ENCODE results near the gene LRRC3C. TPM values are rescaled to one million over a fixed set of nuclear protein-coding genes. Genes with fewer than 3 reads are reported as not detected.
"Not testable (repeated sequence)": the region's sequence is repeated elsewhere in the genome, so short reads cannot be mapped to it uniquely, and the experiment has no call there.

Gene LRRC3C
- total RNA-seq, 2 donors from 2014 or later = not detected

DNA sequence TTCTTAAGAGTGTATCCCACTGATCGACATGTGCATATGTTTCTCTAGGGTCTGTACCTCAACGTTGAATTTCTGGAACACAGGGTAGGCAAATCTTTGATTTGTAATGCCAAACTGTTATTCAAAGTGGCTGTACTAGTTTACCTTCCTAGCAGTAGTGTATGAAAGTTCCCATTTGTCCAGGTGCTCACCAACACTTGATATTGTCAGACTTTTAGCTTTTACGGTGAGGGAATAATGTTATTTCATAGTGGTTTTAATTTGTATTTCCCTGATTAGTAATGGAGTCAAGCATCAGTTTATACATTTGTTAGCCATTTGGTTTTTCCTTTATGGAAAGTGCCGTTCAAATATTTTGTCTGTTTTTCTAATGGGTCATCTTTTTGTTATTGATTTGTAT is 29.4 kb upstream of the LRRC3C start:
- H3K36me3 ChIP-seq = no peaks in the 10 kb centered on the region
- H3K4me1 ChIP-seq (ENCODE audit: control insufficient read depth in 1 of 2, low read depth in 2 of 2) = no peaks in the 10 kb centered on the region
- TF ChIP-seq, protein P1, sequence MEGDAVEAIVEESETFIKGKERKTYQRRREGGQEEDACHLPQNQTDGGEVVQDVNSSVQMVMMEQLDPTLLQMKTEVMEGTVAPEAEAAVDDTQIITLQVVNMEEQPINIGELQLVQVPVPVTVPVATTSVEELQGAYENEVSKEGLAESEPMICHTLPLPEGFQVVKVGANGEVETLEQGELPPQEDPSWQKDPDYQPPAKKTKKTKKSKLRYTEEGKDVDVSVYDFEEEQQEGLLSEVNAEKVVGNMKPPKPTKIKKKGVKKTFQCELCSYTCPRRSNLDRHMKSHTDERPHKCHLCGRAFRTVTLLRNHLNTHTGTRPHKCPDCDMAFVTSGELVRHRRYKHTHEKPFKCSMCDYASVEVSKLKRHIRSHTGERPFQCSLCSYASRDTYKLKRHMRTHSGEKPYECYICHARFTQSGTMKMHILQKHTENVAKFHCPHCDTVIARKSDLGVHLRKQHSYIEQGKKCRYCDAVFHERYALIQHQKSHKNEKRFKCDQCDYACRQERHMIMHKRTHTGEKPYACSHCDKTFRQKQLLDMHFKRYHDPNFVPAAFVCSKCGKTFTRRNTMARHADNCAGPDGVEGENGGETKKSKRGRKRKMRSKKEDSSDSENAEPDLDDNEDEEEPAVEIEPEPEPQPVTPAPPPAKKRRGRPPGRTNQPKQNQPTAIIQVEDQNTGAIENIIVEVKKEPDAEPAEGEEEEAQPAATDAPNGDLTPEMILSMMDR (IDR thresholded peaks at IDR 0.05) = no peak
- H3K27me3 ChIP-seq (replicated peaks; ENCODE audit: insufficient read depth) = no peaks in the 10 kb centered on the region
- no peak for DNase-seq (ENCODE audit: low spot score)
- H3K4me3 ChIP-seq = no peak overlapping the region
- ATAC-seq (ENCODE audit: insufficient number of reproducible peaks, low FRiP score, low read depth) = no peak
- no peaks in the 10 kb centered on the region for H3K9me3 ChIP-seq
- H3K27ac ChIP-seq = no peak overlapping the region

- ATAC-seq (ENCODE audit: insufficient number of reproducible peaks, low FRiP score, low read depth) = no peak
- TF ChIP-seq, protein P1 (IDR thresholded peaks at IDR 0.05) = no peak
Observed at GRCh38 chr17:39899215-39899614, 28.3 kb upstream of the LRRC3C start.

DNA sequence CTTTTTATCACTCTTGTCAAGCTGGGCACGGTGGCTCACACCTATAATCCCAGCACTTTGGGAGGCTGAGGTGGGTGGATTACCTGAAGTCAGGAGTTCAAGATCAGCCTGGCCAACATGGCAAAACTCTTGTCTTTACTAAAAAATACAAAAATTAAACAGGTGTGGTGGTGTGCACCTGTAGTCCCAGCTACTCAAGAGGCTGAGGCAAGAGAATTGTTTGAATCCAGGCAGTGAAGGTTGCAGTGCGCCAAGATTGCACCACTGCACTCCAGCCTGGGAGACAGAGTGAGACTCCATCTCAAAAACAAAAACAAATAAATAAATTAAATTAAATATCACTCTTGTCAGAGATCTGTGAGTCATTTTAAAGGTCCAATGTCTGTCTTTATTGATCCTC is 25.5 kb upstream of the LRRC3C start:
- H3K27ac ChIP-seq; H3K36me3 ChIP-seq; H3K27me3 ChIP-seq (replicated peaks; ENCODE audit: insufficient read depth); H3K9me3 ChIP-seq; H3K4me3 ChIP-seq; H3K4me1 ChIP-seq (ENCODE audit: control insufficient read depth in 1 of 2, low read depth in 2 of 2); ATAC-seq (ENCODE audit: insufficient number of reproducible peaks, low FRiP score, low read depth); DNase-seq (ENCODE audit: low spot score): not testable (repeated sequence)

More at GRCh38 chr17:39899215-39899614, 28.3 kb upstream of the LRRC3C start:
- no peak for DNase-seq (ENCODE audit: low spot score)
- Histone ChIP-seq H3K9me3 (no peaks in the 10 kb centered on the region), H3K36me3 (no peaks in the 10 kb centered on the region), H3K4me3 (no peak overlapping the region), H3K27ac (no peak overlapping the region), H3K4me1 (ENCODE audit: control insufficient read depth in 1 of 2, low read depth in 2 of 2) (no peaks in the 10 kb centered on the region), H3K27me3 (replicated peaks; ENCODE audit: insufficient read depth) (no peaks in the 10 kb centered on the region)

DNA sequence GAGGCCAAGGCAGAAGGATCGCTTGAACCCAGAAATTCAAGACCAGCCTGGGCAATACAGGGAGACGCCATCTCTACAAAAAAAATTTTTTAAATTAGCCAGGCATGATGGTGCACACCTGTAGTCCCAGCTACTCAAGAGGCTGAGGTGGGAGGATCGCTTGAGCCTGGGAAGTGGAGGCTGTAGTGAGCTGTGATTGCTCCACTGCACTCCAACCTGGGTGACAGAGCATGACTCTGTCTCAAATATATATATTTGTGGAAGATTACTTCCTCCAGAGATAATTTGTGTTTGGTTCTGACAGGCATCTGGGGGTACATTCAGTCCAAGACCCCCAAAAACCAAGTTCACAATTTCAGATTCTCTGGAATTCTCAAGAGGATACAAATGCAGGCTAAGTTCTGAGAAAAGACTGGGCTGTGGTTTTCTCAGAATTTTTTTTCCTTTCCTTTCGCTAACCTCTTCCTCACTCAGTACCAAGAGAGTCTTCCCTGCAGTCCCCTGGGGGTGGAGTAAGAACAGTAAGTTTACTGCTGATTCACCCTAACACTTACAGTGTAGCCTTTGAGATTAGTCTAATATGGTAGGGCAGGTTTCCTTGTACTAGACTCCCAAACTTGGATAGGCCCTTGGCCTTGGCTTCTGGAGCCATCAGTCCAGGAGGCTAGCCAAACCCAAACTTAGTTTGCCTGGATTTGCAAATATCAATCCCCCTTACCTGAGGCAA is 24.2 kb upstream of the LRRC3C start:
- Histone ChIP-seq H3K4me3 (no peak overlapping the region), H3K27ac (no peak overlapping the region), H3K36me3 (no peaks in the 10 kb centered on the region), H3K9me3 (no peaks in the 10 kb centered on the region), H3K27me3 (replicated peaks; ENCODE audit: insufficient read depth) (no peaks in the 10 kb centered on the region), H3K4me1 (ENCODE audit: control insufficient read depth in 1 of 2, low read depth in 2 of 2) (no peaks in the 10 kb centered on the region)
- no peak for ATAC-seq (ENCODE audit: insufficient number of reproducible peaks, low FRiP score, low read depth)
- DNase-seq (ENCODE audit: low spot score) = no peak
- TF ChIP-seq, protein P1 (IDR thresholded peaks at IDR 0.05) = no peak

DNA sequence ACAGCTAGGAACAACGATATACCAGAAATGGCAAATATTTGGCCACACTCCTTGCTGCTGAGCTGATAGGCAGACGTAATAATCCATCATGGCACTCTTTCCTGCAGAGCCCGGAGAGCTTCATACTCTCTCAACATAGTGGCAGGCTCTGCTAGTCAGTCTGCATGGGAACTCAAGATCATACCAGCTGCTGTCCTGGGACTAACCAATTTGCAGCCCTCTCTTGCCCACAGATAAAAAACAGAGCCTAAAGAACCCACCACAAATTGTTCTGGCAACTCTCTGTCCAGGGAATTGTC is 22.6 kb upstream of the LRRC3C start:
- no peaks in the 10 kb centered on the region for H3K4me1 ChIP-seq (ENCODE audit: control insufficient read depth in 1 of 2, low read depth in 2 of 2)
- TF ChIP-seq, protein P1 (IDR thresholded peaks at IDR 0.05) = no peak
- no peak for DNase-seq (ENCODE audit: low spot score)
- H3K36me3 ChIP-seq = no peaks in the 10 kb centered on the region
- H3K27me3 ChIP-seq (replicated peaks; ENCODE audit: insufficient read depth) = no peaks in the 10 kb centered on the region
- no peaks in the 10 kb centered on the region for H3K9me3 ChIP-seq
- ATAC-seq (ENCODE audit: insufficient number of reproducible peaks, low FRiP score, low read depth) = no peak
- H3K4me3 ChIP-seq = no peak overlapping the region
- H3K27ac ChIP-seq = no peak overlapping the region

DNA sequence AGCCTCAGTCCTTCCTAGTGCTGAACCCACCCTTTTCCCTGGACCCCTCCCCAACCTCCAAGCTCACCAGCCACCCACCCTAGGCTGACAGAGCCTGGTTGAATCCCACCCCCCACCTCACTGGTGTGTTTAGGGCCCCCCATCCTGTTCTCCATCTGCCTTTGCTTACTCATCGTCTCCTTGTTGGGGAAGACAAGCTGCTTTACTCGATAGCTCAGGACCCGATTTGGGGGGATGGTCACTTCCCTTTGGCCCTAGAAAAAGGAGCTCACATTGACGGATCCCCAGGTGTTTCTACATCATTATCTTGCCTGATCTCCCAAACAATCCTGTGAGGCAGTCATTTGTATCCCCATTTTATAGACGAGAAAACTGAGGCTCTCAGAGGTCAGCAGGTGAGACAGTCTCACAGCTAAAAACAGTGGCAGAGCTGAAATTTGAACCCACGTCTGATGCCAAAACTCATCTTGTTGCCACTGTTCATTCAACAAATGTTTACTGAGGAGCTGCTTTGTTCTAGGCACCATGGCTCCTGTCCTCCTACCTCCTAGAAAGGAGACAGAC is 18.7 kb upstream of the LRRC3C start:
- TF ChIP-seq, protein P1 (IDR thresholded peaks at IDR 0.05) = no peak
- Histone ChIP-seq H3K36me3 (no peaks in the 10 kb centered on the region), H3K27ac (no peak overlapping the region), H3K9me3 (no peaks in the 10 kb centered on the region), H3K27me3 (replicated peaks; ENCODE audit: insufficient read depth) (no peaks in the 10 kb centered on the region), H3K4me3 (no peak overlapping the region), H3K4me1 (ENCODE audit: control insufficient read depth in 1 of 2, low read depth in 2 of 2) (no peaks in the 10 kb centered on the region)
- DNase-seq (ENCODE audit: low spot score) = no peak
- no peak for ATAC-seq (ENCODE audit: insufficient number of reproducible peaks, low FRiP score, low read depth)

Data from thoracic aorta (tissue), 2 donors.